ENCODE results near the gene ESYT2.

Gene ESYT2

GRCh38 chr7:158814637-158815036 lies 14.7 kb downstream of the ESYT2 start:
- H3F3A ChIP-seq (ENCODE audit: insufficient read depth, low read length) = 0 out of 2 replicates have a peak, but pooled peaks cover 3% of the 10 kb centered on the region
- no peaks in the 10 kb centered on the region for H4K20me1 ChIP-seq (ENCODE audit: insufficient read depth, low read length)
- no peak for DNase-seq
- H3K9me2 ChIP-seq (replicated peaks; ENCODE audit: insufficient read depth, low read length) = no peaks in the 10 kb centered on the region
- H3K27ac ChIP-seq (ENCODE audit: low read length) = no peak overlapping the region
- H3K79me2 ChIP-seq (ENCODE audit: low read length) = peaks cover 91% of the 10 kb centered on the region
- H3K4me3 ChIP-seq (ENCODE audit: low read length) = no peak overlapping the region
- H3K27me3 ChIP-seq (replicated peaks; ENCODE audit: insufficient read depth, low read length) = no peaks in the 10 kb centered on the region
- H2AFZ ChIP-seq (ENCODE audit: low read length) = no peak overlapping the region
- H3K9ac ChIP-seq (ENCODE audit: low read length) = no peak overlapping the region
- H3K9me3 ChIP-seq (replicated peaks; ENCODE audit: insufficient read depth, low read length) = no peaks in the 10 kb centered on the region
- no peaks in the 10 kb centered on the region for H3K36me3 ChIP-seq (replicated peaks; ENCODE audit: insufficient read depth, low read length)
- H3K4me2 ChIP-seq (ENCODE audit: low read depth, low read length) = no peak overlapping the region
- H3K4me1 ChIP-seq (ENCODE audit: low read length) = peaks cover 13% of the 10 kb centered on the region
- TF ChIP-seq CTCF (IDR thresholded peaks at IDR 0.05; ENCODE audit: low read length) = no peak
- no peak for TF ChIP-seq EZH2phosphoT487 (IDR thresholded peaks at IDR 0.05; ENCODE audit: low read length)
- TF ChIP-seq EZH2 (optimal IDR thresholded peaks at IDR 0.05; ENCODE audit: low read depth, low read length) = no peak

GRCh38 chr7:158812684-158813083 lies 16.6 kb downstream of the ESYT2 start:
- TF ChIP-seq EZH2phosphoT487 (IDR thresholded peaks at IDR 0.05; ENCODE audit: low read length) (no peak), EZH2 (optimal IDR thresholded peaks at IDR 0.05; ENCODE audit: low read depth, low read length) (no peak), CTCF (IDR thresholded peaks at IDR 0.05; ENCODE audit: low read length) (no peak)
- DNase-seq = no peak
- H3K4me3 ChIP-seq (ENCODE audit: low read length) = no peak overlapping the region
- H3K4me1 ChIP-seq (ENCODE audit: low read length) = peaks cover 5% of the 10 kb centered on the region; the same call in 1 of the 2 replicates
- H4K20me1 ChIP-seq (ENCODE audit: insufficient read depth, low read length) = no peaks in the 10 kb centered on the region
- H3K27ac ChIP-seq (ENCODE audit: low read length) = no peak overlapping the region
- H3K9ac ChIP-seq (ENCODE audit: low read length) = no peak overlapping the region
- no peak overlapping the region for H2AFZ ChIP-seq (ENCODE audit: low read length)
- no peaks in the 10 kb centered on the region for H3K36me3 ChIP-seq (replicated peaks; ENCODE audit: insufficient read depth, low read length)
- no peaks in the 10 kb centered on the region for H3K9me3 ChIP-seq (replicated peaks; ENCODE audit: insufficient read depth, low read length)
- 0 out of 2 replicates have a peak, but pooled peaks cover 3% of the 10 kb centered on the region for H3F3A ChIP-seq (ENCODE audit: insufficient read depth, low read length)
- no peaks in the 10 kb centered on the region for H3K9me2 ChIP-seq (replicated peaks; ENCODE audit: insufficient read depth, low read length)
- H3K27me3 ChIP-seq (replicated peaks; ENCODE audit: insufficient read depth, low read length) = no peaks in the 10 kb centered on the region
- peaks cover 86% of the 10 kb centered on the region for H3K79me2 ChIP-seq (ENCODE audit: low read length)
- no peak overlapping the region for H3K4me2 ChIP-seq (ENCODE audit: low read depth, low read length)

GRCh38 chr7:158811894-158812293 lies 17.4 kb downstream of the ESYT2 start:
- H3K9ac ChIP-seq (ENCODE audit: low read length) = no peak overlapping the region
- no peaks in the 10 kb centered on the region for H3K9me3 ChIP-seq (replicated peaks; ENCODE audit: insufficient read depth, low read length)
- H3K4me3 ChIP-seq (ENCODE audit: low read length) = no peak overlapping the region
- 0 out of 2 replicates have a peak, but pooled peaks cover 3% of the 10 kb centered on the region for H3F3A ChIP-seq (ENCODE audit: insufficient read depth, low read length)
- no peak for TF ChIP-seq CTCF (IDR thresholded peaks at IDR 0.05; ENCODE audit: low read length)
- TF ChIP-seq EZH2phosphoT487 (IDR thresholded peaks at IDR 0.05; ENCODE audit: low read length) = no peak
- no peak for TF ChIP-seq EZH2 (optimal IDR thresholded peaks at IDR 0.05; ENCODE audit: low read depth, low read length)
- H3K27ac ChIP-seq (ENCODE audit: low read length) = no peak overlapping the region
- H3K79me2 ChIP-seq (ENCODE audit: low read length) = peaks cover 83% of the 10 kb centered on the region
- no peak for DNase-seq
- H3K9me2 ChIP-seq (replicated peaks; ENCODE audit: insufficient read depth, low read length) = no peaks in the 10 kb centered on the region
- no peak overlapping the region for H3K4me2 ChIP-seq (ENCODE audit: low read depth, low read length)
- no peak overlapping the region for H2AFZ ChIP-seq (ENCODE audit: low read length)
- H3K4me1 ChIP-seq (ENCODE audit: low read length) = peaks cover 5% of the 10 kb centered on the region; the same call in 1 of the 2 replicates
- no peaks in the 10 kb centered on the region for H4K20me1 ChIP-seq (ENCODE audit: insufficient read depth, low read length)
- H3K27me3 ChIP-seq (replicated peaks; ENCODE audit: insufficient read depth, low read length) = no peaks in the 10 kb centered on the region
- H3K36me3 ChIP-seq (replicated peaks; ENCODE audit: insufficient read depth, low read length) = no peaks in the 10 kb centered on the region
